NB4 (cell line): ENCODE measurements around the gene GPX3.

ENCODE experiments used
- DNase-seq: peaks from one replicate; pipeline ENCODE4 v3.0.0; 2010; ENCODE audit warnings: low read depth
- H3K4me3 ChIP-seq: one replicate; pipeline ENCODE4 v1.5.1; 2011; ENCODE audit warnings: mild to moderate bottlenecking, low read depth, low read length, moderate library complexity
- CTCF ChIP-seq: IDR thresholded peaks from one replicate; pipeline ENCODE4 v1.5.1; 2012; ENCODE audit warnings: low read depth, low read length
- MAX ChIP-seq: IDR thresholded peaks from 2 replicates; pipeline ENCODE4 v1.6.1; 2011; ENCODE audit warnings: low read depth, low read length
- MYC ChIP-seq: IDR thresholded peaks from 2 replicates; pipeline ENCODE4 v1.6.1; 2011; ENCODE audit warnings: low read depth, low read length
- POLR2A ChIP-seq: IDR thresholded peaks from 2 replicates; pipeline ENCODE4 v1.6.1; 2011; ENCODE audit warnings: mild to moderate bottlenecking; ENCODE audit not compliant: insufficient read length; ENCODE audit errors: extremely low read depth

Gene GPX3

DNA sequence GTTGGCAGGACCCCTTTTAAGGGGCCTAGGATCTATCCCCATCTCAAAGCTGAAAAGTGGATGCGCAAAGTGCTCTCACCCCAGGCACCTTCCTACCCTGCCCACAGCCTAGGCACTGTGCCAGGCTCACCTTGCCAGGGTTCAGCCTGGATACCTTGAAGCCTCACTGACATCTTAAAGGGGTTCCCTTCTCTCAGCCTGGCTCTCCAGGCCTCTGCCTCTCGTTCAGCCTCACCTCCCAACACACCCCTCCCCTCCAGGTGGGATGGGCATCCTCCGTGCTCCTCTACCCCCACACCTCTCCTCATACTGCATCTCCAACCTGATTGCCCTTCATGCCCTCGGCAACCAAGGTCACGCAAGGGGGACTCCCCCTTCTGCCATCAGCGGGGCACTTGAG, 34.9 kb downstream of the GPX3 start:
- no peak for TF ChIP-seq POLR2A
- TF ChIP-seq CTCF, result no peak
- no peak for TF ChIP-seq MYC
- TF ChIP-seq MAX, result no peak
- DNase-seq, result no peak
- no peak overlapping the region for H3K4me3 ChIP-seq

GRCh38 chr5:151056379-151057325, 36.3 kb downstream of the GPX3 start:
- TF ChIP-seq MYC (no peak), MAX (no peak), POLR2A (no peak), CTCF (no peak)
- no peak overlapping the region for H3K4me3 ChIP-seq
- DNase-seq, result no peak

GRCh38 chr5:151058301-151058700, 37.9 kb downstream of the GPX3 start:
- H3K4me3 ChIP-seq, result no peak overlapping the region
- no peak for TF ChIP-seq CTCF
- TF ChIP-seq MAX, result no peak
- TF ChIP-seq POLR2A, result no peak
- no peak for TF ChIP-seq MYC
- no peak for DNase-seq

DNA sequence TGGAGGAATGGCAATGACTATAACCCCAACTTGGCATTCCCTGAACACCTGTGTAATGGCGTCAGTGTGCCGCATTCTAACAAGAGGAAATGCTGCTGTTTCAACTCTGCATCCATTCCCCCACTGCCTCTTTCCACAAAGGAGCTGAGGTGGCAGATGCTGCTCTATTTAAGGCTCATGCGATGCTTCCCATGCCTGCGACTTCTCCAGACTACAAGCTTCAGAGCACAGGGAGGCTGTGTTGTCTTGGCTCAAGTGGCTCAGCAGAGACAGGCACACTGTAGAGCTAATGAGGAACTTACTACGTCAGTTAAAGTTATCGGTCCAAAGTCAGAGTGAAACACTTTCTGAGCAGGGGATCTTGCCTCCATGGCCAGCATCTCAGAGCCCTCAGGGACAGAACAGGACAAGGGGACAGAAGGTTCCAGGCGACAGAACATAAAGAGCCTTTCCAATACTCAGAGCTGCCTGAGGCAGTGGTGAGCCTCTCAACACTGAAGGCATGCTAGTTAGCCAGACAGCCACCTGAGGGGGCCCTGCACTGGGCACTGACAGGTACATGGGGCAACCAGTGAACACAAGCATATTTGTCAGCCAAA, 38.6 kb downstream of the GPX3 start:
- H3K4me3 ChIP-seq, result no peak overlapping the region
- DNase-seq, result peak; percentile 26
- TF ChIP-seq MAX (no peak), CTCF (no peak), POLR2A (no peak)

DNA sequence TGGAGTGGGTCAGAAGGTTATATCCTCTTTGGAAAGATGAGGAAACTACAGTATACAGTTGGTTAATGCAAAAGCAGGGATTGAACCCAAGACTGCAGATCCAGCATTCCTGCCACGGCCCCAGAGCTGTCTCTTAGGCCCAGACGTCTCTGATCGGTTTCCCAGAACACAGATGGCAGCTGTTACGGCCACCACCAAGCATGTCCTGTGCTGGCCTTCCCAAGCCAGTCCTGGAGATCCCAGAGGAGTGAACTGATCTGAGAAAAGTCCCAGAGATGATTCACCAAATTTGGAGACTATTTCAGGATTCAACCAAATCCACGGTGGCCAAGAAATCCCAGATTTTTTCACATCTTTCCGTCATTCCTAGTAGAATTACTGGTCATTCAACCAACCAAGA, 40.4 kb downstream of the GPX3 start:
- no peak overlapping the region for H3K4me3 ChIP-seq
- TF ChIP-seq MYC, result no peak
- TF ChIP-seq POLR2A, result no peak
- TF ChIP-seq MAX, result no peak
- TF ChIP-seq CTCF, result no peak
- no peak for DNase-seq
